ENCODE results near the gene HNRNPAB. TPM values are rescaled to one million over a fixed set of nuclear protein-coding genes. Genes with fewer than 3 reads are reported as not detected.
"Not testable (repeated sequence)": the region's sequence is repeated elsewhere in the genome, so short reads cannot be mapped to it uniquely, and the experiment has no call there.

Gene HNRNPAB
- total and polyA plus RNA-seq, 4 donors: 33.7 to 66.3 (median 50.4) TPM

DNA sequence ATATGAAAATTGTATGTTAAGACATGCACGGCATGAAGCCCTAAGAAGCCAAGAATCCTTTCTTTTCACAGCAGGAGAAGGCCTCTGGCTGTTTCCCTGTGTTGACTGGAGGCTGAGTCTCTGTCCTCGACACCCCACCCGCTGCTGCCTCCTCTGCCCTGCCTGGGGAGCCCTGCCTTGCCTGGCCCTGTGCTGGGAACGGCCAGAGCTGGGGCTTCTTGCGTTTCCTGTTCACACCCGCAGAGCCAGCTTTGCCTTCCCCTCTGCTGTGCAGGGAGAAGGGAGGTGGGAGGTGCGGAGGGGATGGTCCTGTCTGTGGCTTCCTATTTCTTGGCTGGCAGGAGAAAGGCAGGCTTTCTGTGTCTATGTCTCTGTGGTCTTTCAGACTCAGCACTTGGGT lies 10.3 kb upstream of the HNRNPAB start:
- WGBS: 72% methylated on average over 7 of the region's 7 CpGs
- no peaks in the 10 kb centered on the region for H3K27me3 ChIP-seq (ENCODE audit: control insufficient read depth in 4 of 4, insufficient read depth in 4 of 4, low read length in 3 of 4)
- H3K27ac ChIP-seq (ENCODE audit: low read depth in 1 of 2, low read length in 2 of 2): no peak overlapping the region
- DNase-seq (ENCODE audit: low spot score): no peak
- TF ChIP-seq RXRA (IDR thresholded peaks at IDR 0.05) (no peak), EGR1 (IDR thresholded peaks at IDR 0.05; ENCODE audit: low read depth in 2 of 2) (no peak)
- H3K36me3 ChIP-seq (ENCODE audit: control insufficient read depth in 4 of 4, insufficient read depth in 3 of 4, low read depth in 1 of 4, low read length in 3 of 4): no peaks in the 10 kb centered on the region
- H3K4me3 ChIP-seq (ENCODE audit: low read depth in 1 of 3, low read length in 3 of 3): no peak overlapping the region
- no peaks in the 10 kb centered on the region for H3K9me3 ChIP-seq (ENCODE audit: control insufficient read depth in 4 of 4, low read length in 3 of 4)
- H3K4me1 ChIP-seq (ENCODE audit: control insufficient read depth in 4 of 4, insufficient read depth in 4 of 4, low read length in 3 of 4): peaks cover 4 to 17% (median 6%) of the 10 kb centered on the region in 4 donors
- H3K9ac ChIP-seq (ENCODE audit: low read depth in 1 of 2, low read length in 2 of 2): no peak overlapping the region

- no peak overlapping the region for H3K4me3 ChIP-seq (ENCODE audit: low read depth in 1 of 3, low read length in 3 of 3)
- peak; percentile 23 for DNase-seq (ENCODE audit: low spot score)
- H3K27ac ChIP-seq (ENCODE audit: low read depth in 1 of 2, low read length in 2 of 2): no peak overlapping the region
- no peaks in the 10 kb centered on the region for H3K36me3 ChIP-seq (ENCODE audit: control insufficient read depth in 4 of 4, insufficient read depth in 3 of 4, low read depth in 1 of 4, low read length in 3 of 4)
- no peaks in the 10 kb centered on the region for H3K27me3 ChIP-seq (ENCODE audit: control insufficient read depth in 4 of 4, insufficient read depth in 4 of 4, low read length in 3 of 4)
- peaks cover 4 to 17% (median 6%) of the 10 kb centered on the region in 4 donors for H3K4me1 ChIP-seq (ENCODE audit: control insufficient read depth in 4 of 4, insufficient read depth in 4 of 4, low read length in 3 of 4)
- H3K9me3 ChIP-seq (ENCODE audit: control insufficient read depth in 4 of 4, low read length in 3 of 4): no peaks in the 10 kb centered on the region
- no peak overlapping the region for H3K9ac ChIP-seq (ENCODE audit: low read depth in 1 of 2, low read length in 2 of 2)
- WGBS: 92% methylated on average over 7 of the region's 7 CpGs
- TF ChIP-seq HNF4G (IDR thresholded peaks at IDR 0.05) (no peak), SP1 (IDR thresholded peaks at IDR 0.05) (no peak), RXRA (IDR thresholded peaks at IDR 0.05) (no peak), FOXA2 (IDR thresholded peaks at IDR 0.05) (no peak)
- TF ChIP-seq, protein P1, sequence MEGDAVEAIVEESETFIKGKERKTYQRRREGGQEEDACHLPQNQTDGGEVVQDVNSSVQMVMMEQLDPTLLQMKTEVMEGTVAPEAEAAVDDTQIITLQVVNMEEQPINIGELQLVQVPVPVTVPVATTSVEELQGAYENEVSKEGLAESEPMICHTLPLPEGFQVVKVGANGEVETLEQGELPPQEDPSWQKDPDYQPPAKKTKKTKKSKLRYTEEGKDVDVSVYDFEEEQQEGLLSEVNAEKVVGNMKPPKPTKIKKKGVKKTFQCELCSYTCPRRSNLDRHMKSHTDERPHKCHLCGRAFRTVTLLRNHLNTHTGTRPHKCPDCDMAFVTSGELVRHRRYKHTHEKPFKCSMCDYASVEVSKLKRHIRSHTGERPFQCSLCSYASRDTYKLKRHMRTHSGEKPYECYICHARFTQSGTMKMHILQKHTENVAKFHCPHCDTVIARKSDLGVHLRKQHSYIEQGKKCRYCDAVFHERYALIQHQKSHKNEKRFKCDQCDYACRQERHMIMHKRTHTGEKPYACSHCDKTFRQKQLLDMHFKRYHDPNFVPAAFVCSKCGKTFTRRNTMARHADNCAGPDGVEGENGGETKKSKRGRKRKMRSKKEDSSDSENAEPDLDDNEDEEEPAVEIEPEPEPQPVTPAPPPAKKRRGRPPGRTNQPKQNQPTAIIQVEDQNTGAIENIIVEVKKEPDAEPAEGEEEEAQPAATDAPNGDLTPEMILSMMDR (IDR thresholded peaks at IDR 0.05; ENCODE audit: low read depth, low read length, missing input control): no peak
Measured at GRCh38 chr5:178196281-178196812, 8.0 kb upstream of the HNRNPAB start.

GRCh38 chr5:178196986-178197385 lies 7.3 kb upstream of the HNRNPAB start:
- no peak overlapping the region for H3K9ac ChIP-seq (ENCODE audit: low read depth in 1 of 2, low read length in 2 of 2)
- H3K9me3 ChIP-seq (ENCODE audit: control insufficient read depth in 4 of 4, low read length in 3 of 4): no peaks in the 10 kb centered on the region
- no peak overlapping the region for H3K4me3 ChIP-seq (ENCODE audit: low read depth in 1 of 3, low read length in 3 of 3)
- H3K4me1 ChIP-seq (ENCODE audit: control insufficient read depth in 4 of 4, insufficient read depth in 4 of 4, low read length in 3 of 4): peaks cover 4 to 17% (median 6%) of the 10 kb centered on the region in 4 donors
- no peak overlapping the region for H3K27ac ChIP-seq (ENCODE audit: low read depth in 1 of 2, low read length in 2 of 2)
- peak; percentile 34 for DNase-seq (ENCODE audit: low spot score)
- TF ChIP-seq, protein P2, sequence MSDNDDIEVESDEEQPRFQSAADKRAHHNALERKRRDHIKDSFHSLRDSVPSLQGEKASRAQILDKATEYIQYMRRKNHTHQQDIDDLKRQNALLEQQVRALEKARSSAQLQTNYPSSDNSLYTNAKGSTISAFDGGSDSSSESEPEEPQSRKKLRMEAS (IDR thresholded peaks at IDR 0.05): no peak
- TF ChIP-seq, protein P1 (IDR thresholded peaks at IDR 0.05; ENCODE audit: low read depth, low read length, missing input control): peak; percentile 48
- TF ChIP-seq RAD21 (IDR thresholded peaks at IDR 0.05) (peak; percentile 53 to 71), RXRA (IDR thresholded peaks at IDR 0.05) (peak in 1 of 2 donors; percentile 68), FOXA2 (IDR thresholded peaks at IDR 0.05) (no peak)
- WGBS: 58% methylated on average over 8 of the region's 8 CpGs
- H3K27me3 ChIP-seq (ENCODE audit: control insufficient read depth in 4 of 4, insufficient read depth in 4 of 4, low read length in 3 of 4): no peaks in the 10 kb centered on the region
- H3K36me3 ChIP-seq (ENCODE audit: control insufficient read depth in 4 of 4, insufficient read depth in 3 of 4, low read depth in 1 of 4, low read length in 3 of 4): no peaks in the 10 kb centered on the region

- H3K4me1 ChIP-seq (ENCODE audit: control insufficient read depth in 4 of 4, insufficient read depth in 4 of 4, low read length in 3 of 4): peaks cover 4 to 17% (median 6%) of the 10 kb centered on the region in 4 donors
- not testable (repeated sequence) for H3K27ac ChIP-seq (ENCODE audit: low read depth in 1 of 2, low read length in 2 of 2); H3K9me3 ChIP-seq (ENCODE audit: control insufficient read depth in 4 of 4, low read length in 3 of 4); H3K9ac ChIP-seq (ENCODE audit: low read depth in 1 of 2, low read length in 2 of 2); H3K4me3 ChIP-seq (ENCODE audit: low read depth in 1 of 3, low read length in 3 of 3); H3K36me3 ChIP-seq (ENCODE audit: control insufficient read depth in 4 of 4, insufficient read depth in 3 of 4, low read depth in 1 of 4, low read length in 3 of 4); H3K27me3 ChIP-seq (ENCODE audit: control insufficient read depth in 4 of 4, insufficient read depth in 4 of 4, low read length in 3 of 4); DNase-seq (ENCODE audit: low spot score)
- WGBS: 77% methylated on average over 11 of the region's 11 CpGs
Measured at GRCh38 chr5:178198151-178198550, 6.2 kb upstream of the HNRNPAB start.
